Astrocyte (in vitro differentiated cells and primary cell): ENCODE data around the gene E4F1.

Source experiments
- EZH2 ChIP-seq: IDR thresholded peaks from 2 replicates; pipeline ENCODE4 v1.6.1; 2012; ENCODE audit warnings: mild to moderate bottlenecking, low read length, inconsistent platforms; ENCODE audit not compliant: insufficient read depth
- TF ChIP-seq, protein P1 (sequence below): IDR thresholded peaks from 2 replicates; pipeline ENCODE4 v1.5.1; 2011; ENCODE audit warnings: low read depth, mild to moderate bottlenecking, inconsistent platforms, low read length, moderate library complexity; ENCODE audit not compliant: insufficient read depth

- TF ChIP-seq, protein P1, sequence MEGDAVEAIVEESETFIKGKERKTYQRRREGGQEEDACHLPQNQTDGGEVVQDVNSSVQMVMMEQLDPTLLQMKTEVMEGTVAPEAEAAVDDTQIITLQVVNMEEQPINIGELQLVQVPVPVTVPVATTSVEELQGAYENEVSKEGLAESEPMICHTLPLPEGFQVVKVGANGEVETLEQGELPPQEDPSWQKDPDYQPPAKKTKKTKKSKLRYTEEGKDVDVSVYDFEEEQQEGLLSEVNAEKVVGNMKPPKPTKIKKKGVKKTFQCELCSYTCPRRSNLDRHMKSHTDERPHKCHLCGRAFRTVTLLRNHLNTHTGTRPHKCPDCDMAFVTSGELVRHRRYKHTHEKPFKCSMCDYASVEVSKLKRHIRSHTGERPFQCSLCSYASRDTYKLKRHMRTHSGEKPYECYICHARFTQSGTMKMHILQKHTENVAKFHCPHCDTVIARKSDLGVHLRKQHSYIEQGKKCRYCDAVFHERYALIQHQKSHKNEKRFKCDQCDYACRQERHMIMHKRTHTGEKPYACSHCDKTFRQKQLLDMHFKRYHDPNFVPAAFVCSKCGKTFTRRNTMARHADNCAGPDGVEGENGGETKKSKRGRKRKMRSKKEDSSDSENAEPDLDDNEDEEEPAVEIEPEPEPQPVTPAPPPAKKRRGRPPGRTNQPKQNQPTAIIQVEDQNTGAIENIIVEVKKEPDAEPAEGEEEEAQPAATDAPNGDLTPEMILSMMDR = no peak
- TF ChIP-seq EZH2 = no peak
Observed at GRCh38 chr16:2188395-2188794, 35.0 kb upstream of the E4F1 start.
